Muscle of back (tissue), 13 donors: ENCODE measurements around the gene OR5D14. TPM values are rescaled to one million over a fixed set of nuclear protein-coding genes. Genes with fewer than 3 reads are reported as not detected.

Experiments
- DNase-seq, 3 donors: peaks; one replicate each; pipeline versions ENCODE4 v3.0.0 to v3.0.0-alpha.2; 2013
- long read RNA-seq, 9 donors: transcript quantifications; one replicate each; lab custom pipeline, GENCODE V29; 2026
- polyA plus RNA-seq, 10 donors: library from polyadenylated mRNA; unstranded; fragments of 120-200 nt; gene quantifications; one replicate each; pipeline ENCODE4 v1.2.1, GENCODE V29; 2013; ENCODE audit not compliant: insufficient read length in 10 of 10

OR5D14 gene
- polyA plus RNA-seq, result not detected
- long read RNA-seq, donor 1, result 0 reads
- long read RNA-seq, donor 2, result 0 reads
- long read RNA-seq, donor 3, result 0 reads
- long read RNA-seq, donor 4, result 0 reads
- long read RNA-seq, donor 5, result 0 reads
- long read RNA-seq, donor 6, result 0 reads
- long read RNA-seq, donor 7, result 0 reads
- long read RNA-seq, donor 8, result 0 reads
- long read RNA-seq, donor 9, result 0 reads

DNA sequence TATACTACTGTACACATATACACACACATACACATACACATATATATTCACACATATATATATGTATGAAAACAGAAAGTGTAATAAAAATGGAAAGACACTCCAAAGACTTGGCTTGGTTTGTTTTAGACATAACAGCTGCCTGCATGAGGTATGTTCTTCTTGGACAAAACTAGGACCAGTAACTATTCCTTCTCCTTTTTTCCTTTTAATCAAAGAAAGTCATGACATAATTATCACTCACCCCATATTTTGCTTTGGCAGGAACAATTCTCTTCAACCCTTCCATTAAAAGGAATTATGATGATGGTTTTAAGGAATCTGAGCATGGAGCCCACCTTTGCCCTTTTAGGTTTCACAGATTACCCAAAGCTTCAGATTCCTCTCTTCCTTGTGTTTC, at the start of gene OR5D14:
Gene OR5D14 (plus strand): TSS at position 301 of the 400 bp plus-strand sequence. CDS start 0 bp downstream, at position 301.
- DNase-seq, result no peak

GRCh38 chr11:55773138-55773537, 22.2 kb upstream of the OR5D14 start, which contains the start of gene OR5D13:
OR5D13 (plus strand) TSS chr11:55773438; CDS start chr11:55773438, 0 bp downstream.
- no peak for DNase-seq

DNA sequence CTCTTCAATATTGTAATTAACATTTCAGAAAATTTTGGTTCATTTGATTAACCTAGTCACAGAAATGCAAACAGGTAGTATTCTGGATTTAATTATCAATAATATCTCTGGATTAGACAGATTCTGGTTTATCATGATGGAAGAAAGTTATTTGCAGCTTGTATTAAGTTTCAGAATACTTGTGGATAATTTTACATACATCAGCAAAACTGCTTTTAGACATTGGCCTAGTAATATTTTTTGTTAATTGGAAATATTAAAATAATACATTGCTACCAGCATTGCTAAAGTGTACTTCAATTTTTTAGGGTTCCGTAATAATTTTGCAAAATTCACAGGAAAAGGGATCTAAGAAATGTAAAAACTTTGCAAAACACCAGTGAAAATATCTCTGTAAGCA, 3.8 kb upstream of the OR5D14 start:
- no peak for DNase-seq

GRCh38 chr11:55793321-55793720, 2.0 kb upstream of the OR5D14 start:
- DNase-seq, result no peak

DNA sequence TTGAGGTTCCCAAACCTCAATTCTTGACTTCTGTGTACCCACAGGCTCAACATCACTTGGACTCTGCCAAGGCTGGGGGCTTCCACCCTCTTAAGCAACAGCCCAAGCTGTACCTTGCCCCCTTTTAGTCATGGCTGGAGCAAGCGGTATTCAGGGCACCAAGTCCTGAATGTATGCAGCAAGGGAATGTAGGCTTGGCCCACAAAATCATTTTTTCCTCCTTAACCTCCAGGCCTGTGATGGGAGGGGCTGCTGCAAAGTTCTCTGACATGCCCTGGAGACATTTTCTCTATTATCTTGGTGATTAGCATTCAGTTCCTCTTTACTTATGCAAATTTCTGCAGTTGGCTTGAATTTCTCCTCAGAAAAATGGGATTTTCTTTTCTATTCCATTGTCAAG, 10.9 kb downstream of the OR5D14 start:
- no peak for DNase-seq

DNA sequence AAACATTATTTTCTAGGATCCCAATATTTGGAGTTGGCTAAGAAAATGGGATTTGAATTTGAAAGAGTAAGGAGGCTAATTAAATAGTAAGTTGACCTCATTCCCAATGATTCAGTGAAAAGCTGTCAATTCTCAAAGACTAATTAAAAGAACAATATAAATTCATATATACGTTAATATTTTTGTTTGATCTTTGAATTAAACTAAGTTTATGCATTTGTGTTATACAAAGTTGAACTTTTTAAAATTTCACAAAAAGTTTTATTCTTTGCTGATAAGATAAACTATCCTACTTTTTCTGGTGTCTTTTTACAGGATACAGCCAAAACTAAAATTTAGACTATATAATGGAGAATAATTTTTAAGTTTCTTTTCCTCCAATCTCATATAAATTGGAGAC, 15.7 kb downstream of the OR5D14 start, which contains the start of gene OR5L1:
Gene OR5L1 (plus strand): TSS at position 301 of the 400 bp plus-strand sequence. CDS start 100 bp downstream, outside the sequence.
- DNase-seq, result no peak

- DNase-seq, result no peak
These were observed 24.0 kb downstream of the OR5D14 start, which contains the start of gene OR5D18 for GRCh38 chr11:55819330-55819729. OR5D18 (plus strand) TSS chr11:55819630; CDS start chr11:55819630, 0 bp downstream.

- no peak for DNase-seq
These were observed 31.6 kb downstream of the OR5D14 start, which contains the start of gene OR5L2 for GRCh38 chr11:55826919-55827318. OR5L2 (plus strand) TSS chr11:55827219; CDS start chr11:55827219, 0 bp downstream.

DNA sequence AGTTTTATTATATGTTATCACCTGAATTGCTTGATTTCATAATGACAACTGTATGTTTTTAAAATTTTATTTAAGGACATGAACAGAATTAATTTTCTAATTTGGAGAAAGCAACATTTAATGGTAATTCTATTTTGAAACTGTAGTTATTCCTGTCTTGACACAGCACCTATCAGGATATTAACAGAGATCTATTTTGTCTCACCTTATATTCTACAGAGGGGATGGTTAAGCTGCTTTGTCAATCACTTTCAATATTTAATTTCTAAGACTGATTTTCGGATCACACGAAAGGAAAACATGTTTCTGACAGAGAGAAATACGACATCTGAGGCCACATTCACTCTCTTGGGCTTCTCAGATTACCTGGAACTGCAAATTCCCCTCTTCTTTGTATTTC, 43.1 kb downstream of the OR5D14 start, which contains the start of gene OR5D16:
Gene OR5D16 (plus strand): TSS at position 301 of the 400 bp plus-strand sequence. CDS start 0 bp downstream, at position 301.
- DNase-seq, result no peak

Other genes with a start within 250 kb of the OR5D14 start
- not detected for gene OR4C15, start 241.1 kb upstream of the OR5D14 start, polyA plus RNA-seq
- not detected for gene OR4C16, start 223.4 kb upstream of the OR5D14 start, polyA plus RNA-seq
- not detected for gene OR4C11, start 187.9 kb upstream of the OR5D14 start, polyA plus RNA-seq
- under 1 TPM in 7 of 10 donors, not detected in 3; 0.07 to 0.13 (median 0.11) TPM for gene OR4P4, start 160.4 kb upstream of the OR5D14 start, polyA plus RNA-seq
- gene OR4S2, start 147.2 kb upstream of the OR5D14 start, polyA plus RNA-seq, result not detected
- not detected for gene OR4C6, start 133.4 kb upstream of the OR5D14 start, polyA plus RNA-seq
- gene OR5D13, start 22.1 kb upstream of the OR5D14 start, polyA plus RNA-seq, result not detected
- gene OR5L1, start 15.8 kb downstream of the OR5D14 start, polyA plus RNA-seq, result not detected
- gene OR5D18, start 24.1 kb downstream of the OR5D14 start, polyA plus RNA-seq, result not detected
- gene OR5L2, start 31.7 kb downstream of the OR5D14 start, polyA plus RNA-seq, result not detected
- not detected for gene OR5D16, start 43.2 kb downstream of the OR5D14 start, polyA plus RNA-seq
- not detected for gene TRIM51, start 87.7 kb downstream of the OR5D14 start, polyA plus RNA-seq
- not detected for gene OR5W2, start 119.0 kb downstream of the OR5D14 start, polyA plus RNA-seq
- not detected for gene OR5I1, start 140.8 kb downstream of the OR5D14 start, polyA plus RNA-seq
- gene OR10AG1, start 174.4 kb downstream of the OR5D14 start, polyA plus RNA-seq, result not detected
- gene OR5F1, start 199.1 kb downstream of the OR5D14 start, polyA plus RNA-seq, result not detected
- gene OR5AS1, start 232.1 kb downstream of the OR5D14 start, polyA plus RNA-seq, result under 1 TPM in 5 of 10 donors, not detected in 5; 0.03 to 0.05 (median 0.03) TPM